Measurements from ENCODE around the gene COMMD10.

Gene COMMD10

DNA sequence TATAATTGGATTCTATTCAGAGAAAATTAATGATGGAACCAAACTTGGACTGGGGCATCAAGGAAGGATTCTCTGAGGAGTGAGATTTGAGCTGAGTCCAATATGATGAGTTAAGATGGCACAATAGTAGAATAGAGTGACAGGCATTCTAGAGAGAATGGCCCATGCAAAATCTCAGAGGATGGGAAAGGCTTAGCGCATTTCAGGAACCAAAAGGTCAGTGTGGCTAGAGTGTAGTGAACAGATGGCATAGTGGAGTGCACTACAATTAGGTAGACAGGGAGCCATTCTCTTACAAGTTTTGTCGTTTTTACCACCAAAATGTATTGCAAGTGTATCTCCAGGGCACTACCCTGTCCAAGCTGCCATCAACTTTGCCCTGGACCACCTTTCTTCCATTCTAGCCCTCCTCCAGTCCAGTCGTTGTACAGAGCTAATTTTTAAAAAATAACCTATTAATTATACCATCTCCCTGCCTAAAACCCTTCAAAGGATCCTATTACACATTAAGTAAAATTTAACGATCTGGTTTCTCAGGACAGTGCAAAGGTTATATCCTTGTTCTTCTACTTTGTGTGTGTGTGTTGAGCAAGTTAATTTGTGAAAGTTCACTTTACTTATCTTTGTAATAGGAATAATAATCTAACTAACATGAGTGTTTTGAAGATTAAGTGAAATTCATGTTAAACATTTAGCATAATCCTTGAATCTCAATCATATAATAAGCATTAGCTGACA is 211.7 kb downstream of the COMMD10 start:
- DNase-seq = no peak

DNA sequence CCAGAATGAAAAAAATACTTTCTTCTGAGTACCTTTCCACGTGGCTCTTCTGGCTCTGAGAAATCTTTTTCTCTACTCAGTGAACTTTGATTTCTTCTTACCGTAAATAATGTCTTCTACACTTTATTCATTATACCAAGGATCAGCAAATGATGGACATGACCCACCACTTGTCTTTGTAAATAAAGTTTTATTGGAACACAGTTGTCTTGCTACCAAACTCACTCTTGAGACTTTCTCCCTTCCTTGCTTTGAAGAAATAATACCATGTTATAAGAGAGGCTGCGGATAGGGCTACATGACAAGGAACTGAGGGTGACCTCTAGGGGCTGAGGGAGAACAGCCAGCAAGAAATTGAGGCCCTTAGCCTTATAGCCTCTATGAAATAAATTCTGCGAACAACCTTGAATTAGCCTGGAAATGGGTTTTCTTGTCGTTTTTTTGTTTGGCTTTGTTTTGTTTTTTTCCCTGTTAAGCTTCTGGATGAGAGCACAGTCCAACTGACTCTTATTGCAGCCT is 212.5 kb downstream of the COMMD10 start:
- DNase-seq = no peak

DNA sequence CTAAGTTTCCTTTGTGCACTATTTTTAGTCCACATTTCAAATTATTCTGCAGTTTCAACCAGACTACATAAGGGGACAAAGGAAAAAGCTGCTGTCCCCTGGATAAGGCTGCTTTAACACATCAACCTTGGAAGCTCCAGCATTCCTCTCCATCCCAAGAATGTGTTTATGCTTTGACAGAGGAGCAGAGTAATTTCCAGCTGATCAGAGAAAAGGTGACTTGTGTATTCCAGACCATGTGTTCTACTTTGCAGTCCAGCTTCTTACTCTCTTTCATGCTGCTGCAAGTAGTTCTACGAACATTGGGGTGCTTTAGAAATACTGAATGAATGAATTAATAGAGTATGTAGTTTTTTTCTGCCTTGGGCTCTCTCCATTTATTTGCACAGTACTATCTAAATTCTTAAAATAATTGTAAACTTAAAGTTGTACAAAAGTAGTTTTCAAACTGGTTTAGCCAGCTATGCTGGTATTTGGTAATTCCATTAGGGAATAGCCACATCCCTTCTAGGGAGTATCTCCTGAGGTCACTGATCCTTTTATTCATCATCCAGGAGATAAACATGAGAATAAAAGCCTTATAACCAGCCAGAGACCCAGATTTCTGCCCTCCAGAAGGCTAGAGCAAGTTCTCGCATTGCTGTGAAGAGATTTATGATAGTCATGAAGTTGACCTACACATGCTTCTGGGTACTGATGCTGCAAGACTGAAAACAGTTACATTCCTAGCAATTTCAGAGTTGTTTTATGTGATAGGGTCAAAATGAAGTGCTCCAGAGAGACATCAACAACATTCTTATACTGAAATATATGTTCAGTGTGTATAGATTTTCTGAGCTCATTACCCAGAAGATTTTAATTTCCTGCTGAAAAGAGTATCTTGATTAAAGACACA is 215.2 kb downstream of the COMMD10 start:
- DNase-seq = no peak

DNA sequence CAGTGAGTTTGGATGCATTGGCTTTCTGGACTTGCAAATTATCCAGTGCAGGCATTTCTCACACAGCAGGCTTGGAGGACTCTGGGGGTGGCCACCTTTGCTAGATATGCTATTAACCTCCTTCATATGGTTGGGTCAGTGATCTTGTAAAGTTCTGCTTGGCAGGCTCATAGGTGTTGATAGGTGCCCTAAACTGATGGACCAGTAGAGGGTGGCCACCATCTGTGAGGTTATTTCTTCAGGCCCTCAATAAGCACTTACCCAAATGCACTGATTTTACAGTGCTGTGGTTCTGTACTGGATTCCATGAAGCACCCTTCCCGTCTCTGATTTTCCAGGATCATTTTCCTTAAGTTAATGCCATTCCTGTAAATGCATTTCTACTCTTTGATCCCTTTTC is 216.3 kb downstream of the COMMD10 start:
- no peak for DNase-seq

DNA sequence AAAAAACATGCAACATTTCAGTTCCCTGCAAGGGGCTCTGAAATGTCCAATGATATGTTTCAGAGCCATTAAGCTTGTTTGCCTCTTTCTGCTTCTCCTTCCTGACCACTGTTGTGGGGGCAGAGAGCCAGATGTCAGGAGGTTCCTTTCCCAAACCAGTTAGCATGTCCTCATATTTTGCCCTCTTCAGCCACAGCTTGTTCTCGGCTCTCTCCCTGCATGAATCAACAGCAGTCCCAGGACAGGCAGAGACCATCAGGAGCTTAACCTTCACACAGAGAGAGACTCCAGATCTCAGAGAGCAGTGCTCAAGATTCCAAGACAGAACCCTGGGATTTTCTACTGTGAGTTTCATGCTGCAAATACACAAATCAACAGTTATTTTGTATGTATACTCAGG is 218.5 kb downstream of the COMMD10 start:
- DNase-seq = no peak

DNA sequence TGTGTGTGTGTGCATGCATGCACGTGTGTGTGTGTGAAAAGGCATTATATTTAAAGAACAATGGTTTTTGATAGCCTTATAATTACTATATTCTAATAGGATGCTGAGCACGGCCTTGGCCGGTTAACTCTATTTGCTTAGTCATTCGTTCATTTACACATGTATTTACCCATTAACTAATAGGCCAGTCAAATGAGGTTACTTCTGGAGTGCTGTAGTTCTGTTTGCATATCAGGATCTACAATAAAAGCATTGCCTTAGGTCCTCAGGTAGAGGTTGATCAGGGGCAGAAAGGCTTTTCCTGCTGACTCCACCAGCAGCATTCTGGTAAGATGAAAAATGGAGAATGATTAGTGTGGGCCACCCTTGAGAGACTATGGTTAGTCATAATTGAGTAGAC is 219.0 kb downstream of the COMMD10 start:
- no peak for DNase-seq

DNA sequence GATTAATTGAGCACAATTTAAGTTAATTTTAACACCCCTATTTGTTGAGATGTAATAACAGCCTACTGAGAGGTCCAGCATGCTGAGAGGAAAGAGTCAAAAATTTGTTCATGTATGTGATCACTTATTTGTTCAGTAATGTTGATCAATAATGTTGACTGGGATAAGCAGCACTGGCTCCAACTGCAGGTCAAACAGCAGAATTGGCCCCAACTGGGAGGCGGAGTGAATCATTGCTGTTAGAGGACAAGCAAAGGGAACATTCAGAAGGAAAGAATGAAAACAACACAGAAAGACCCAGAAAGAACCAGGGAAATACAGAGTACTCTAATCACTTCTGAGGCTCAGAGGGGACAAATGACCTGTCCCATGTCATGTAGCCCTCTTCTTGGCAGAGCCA is 221.1 kb downstream of the COMMD10 start:
- no peak for DNase-seq

DNA sequence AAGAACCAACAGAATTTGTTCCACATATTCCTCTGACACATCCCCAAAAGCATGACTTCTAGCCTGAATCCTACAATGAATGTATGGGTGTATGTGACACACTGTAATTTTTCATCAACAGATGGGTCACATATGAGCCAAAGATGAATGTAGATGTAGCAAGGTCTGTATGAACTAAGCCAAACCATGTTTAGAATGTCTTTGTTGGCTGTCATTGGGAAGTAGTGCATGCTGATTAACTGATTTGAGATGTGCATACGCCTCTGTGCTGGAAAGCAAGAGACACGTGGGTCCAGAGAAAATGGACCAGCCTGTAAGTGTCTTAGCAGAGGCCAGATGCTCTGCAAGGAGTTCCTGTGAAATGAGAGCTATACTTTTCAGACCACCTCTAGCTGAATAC is 222.0 kb downstream of the COMMD10 start:
- DNase-seq = no peak

DNA sequence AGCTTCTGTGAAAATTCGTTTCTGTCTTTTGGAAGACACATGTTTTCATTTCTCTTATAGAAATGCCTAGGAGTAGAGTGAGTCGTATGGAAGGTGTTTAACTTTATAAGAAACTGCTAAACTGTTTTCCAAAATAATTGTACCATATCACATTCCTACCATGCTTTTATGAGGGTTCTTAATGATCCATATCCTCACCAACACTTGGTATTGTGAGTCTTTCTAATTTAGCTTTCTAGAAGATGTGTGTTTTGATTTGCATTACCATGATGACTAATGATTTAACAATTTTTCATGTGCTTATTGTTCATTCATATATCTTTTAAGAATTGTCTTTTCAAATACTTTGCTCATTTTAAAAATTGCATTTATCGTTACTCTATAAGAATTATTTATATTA is 223.6 kb downstream of the COMMD10 start:
- DNase-seq = no peak

DNA sequence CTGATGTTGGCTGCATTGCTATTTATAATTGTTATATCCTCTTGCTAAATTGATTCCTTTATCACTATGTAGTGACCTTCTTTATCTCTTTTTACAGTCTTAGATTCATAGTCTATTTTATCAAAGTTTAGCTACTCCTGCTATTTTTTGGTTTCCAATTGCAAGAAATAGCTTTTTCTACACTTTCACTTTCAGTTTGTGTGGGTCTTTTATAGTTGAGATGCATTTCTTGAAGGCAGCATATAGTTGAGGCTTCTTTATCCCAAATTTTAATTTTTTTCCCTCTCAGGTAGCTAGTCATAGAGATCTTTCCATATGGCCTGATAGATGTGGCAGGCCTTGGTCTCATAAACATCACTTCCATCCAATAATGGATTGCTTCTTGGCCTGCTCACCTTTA is 228.5 kb downstream of the COMMD10 start:
- DNase-seq = no peak

DNA sequence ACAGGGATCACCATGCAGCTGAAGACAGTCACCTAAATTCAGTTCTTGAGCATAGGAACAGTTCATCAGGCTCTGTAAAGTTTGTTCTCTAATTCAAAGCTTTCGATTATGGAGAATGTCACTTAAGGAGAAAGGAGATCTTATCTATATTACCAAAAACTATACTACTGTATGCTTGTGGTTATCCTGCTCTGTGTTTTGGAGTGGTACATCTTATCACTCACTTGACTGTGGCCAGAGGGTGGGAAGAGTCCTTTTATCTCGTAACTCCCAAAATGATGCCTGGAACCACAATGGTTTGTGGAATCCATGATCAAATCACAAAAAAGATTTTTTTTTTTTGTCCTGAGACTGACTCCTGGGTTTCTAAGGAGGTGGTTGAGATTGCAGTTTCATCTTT is 230.7 kb downstream of the COMMD10 start:
- no peak for DNase-seq

DNA sequence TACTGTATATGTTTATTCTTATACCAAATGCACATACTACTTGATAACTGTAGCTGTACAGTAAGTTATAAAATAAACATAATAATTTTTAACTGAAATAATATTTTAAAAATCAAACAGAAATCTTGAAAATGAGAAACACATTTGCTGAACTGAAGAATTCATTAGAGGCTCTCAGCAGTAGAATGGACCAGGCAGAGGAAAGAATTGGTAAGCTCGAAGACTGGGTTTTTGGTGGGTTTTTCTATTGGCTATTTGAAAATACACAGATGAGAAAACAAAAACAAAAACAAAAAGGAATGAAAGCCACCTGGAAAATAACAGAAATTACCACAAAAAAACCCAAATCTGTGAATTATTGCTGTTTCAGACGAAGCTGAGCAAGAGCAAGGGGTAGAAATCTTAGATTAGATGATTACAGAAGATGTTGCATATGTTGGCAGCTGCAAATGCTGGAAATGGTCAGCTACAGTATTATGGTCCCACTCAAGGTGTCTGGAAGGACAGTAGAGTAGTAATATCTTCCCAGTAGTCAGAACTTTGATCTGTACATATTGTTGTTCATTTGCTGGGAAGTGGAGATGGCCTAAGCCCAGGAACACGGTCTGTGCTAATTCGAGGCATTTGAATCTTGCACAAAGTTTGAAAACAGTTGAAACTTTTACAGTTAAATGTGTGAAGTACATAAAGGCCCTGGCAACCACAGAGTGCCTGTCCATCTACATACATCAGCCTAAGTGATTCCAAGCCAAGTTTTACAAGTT is 233.4 kb downstream of the COMMD10 start:
- no peak for DNase-seq

DNA sequence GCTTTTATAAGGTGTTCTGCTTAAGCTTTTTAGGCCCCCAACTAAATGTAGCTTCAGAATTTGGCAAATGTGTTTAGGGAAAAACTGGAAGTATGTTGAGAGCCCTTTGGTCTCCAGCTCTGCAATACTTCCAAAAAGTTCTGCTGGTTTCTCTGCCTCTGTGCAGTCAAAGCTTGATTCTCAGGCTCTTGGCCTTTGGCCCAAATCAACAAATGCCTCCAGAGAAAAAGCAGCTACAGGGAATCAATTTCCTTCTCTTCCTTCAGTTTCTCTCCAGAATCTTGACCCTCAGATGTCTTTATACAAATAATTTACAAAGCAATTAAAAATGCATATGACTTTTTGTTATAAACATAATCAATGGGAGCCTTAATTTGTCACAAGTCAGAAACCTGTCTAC is 235.7 kb downstream of the COMMD10 start:
- no peak for DNase-seq

DNA sequence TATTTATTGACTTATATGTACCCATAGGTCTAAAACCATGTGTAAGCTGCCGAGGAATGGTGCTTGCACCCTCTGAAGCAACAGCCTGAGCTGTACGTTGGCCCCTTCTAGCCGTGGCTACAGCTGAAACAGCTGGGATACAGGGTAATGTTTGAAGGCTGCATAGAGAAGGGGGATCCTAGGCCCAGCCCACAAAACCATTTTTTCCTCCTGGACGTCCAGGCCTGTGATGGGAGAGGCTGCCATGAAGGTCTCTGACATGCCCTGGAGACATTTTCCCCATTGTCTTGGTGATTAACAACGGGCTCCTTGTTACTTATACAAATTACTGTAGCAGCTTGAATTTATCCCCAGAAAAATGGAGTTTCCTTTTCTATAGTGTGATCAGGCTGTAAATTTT is 244.7 kb downstream of the COMMD10 start:
- no peak for DNase-seq

DNA sequence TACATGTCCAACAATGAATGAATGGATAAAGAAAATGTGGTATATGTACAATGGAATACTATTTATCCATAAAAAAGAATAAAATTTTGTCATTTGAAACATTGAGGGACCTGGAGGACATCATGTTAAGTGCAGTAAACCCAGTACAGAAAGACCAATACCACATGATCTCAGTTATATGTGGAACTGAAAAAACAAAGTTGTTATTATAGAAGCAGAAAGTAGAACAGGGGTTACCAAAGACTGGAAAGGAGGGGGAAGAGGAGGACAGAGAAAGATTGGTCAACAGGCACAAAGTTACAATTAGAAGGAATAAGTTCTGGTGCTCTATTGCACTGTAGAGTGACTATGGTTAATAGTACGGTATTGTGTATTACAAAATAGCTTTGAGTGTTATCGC is 256.0 kb downstream of the COMMD10 start:
- no peak for DNase-seq

Measured in activated naive CD4-positive, alpha-beta T cell treated with Interleukin-2 at 50 U/mL for 16 hours (primary cell).